Measurements from ENCODE around the gene LTBP2. TPM values are rescaled to one million over a fixed set of nuclear protein-coding genes. Genes with fewer than 3 reads are reported as not detected.

Gene LTBP2
- total RNA-seq, 1 donor from 2014 or later, result 6.6 TPM

- H3K36me3 ChIP-seq (ENCODE audit: control insufficient read depth, insufficient read depth, low read length), result peaks cover under 1% of the 10 kb centered on the region
- DNase-seq (ENCODE audit: low read depth) (no peak), FAIRE-seq (no peak)
- no peaks in the 10 kb centered on the region for H3K27me3 ChIP-seq (ENCODE audit: control insufficient read depth, insufficient read depth, low read length)
- TF ChIP-seq CTCF (IDR thresholded peaks at IDR 0.05; ENCODE audit: insufficient read depth, low read length, severe bottlenecking), result no peak
- no peak overlapping the region for H3K4me3 ChIP-seq (ENCODE audit: low read depth, low read length)
Observed at GRCh38 chr14:74507840-74508239, 104.2 kb downstream of the LTBP2 start.

GRCh38 chr14:74507085-74507484, 105.0 kb downstream of the LTBP2 start:
- H3K4me3 ChIP-seq (ENCODE audit: low read depth, low read length), result no peak overlapping the region
- no peak for TF ChIP-seq CTCF (IDR thresholded peaks at IDR 0.05; ENCODE audit: insufficient read depth, low read length, severe bottlenecking)
- peak; percentile 43 for FAIRE-seq
- peaks cover 1% of the 10 kb centered on the region for H3K36me3 ChIP-seq (ENCODE audit: control insufficient read depth, insufficient read depth, low read length)
- DNase-seq (ENCODE audit: low read depth), result no peak
- H3K27me3 ChIP-seq (ENCODE audit: control insufficient read depth, insufficient read depth, low read length), result no peaks in the 10 kb centered on the region

GRCh38 chr14:74506411-74506851, 105.6 kb downstream of the LTBP2 start:
- FAIRE-seq, result peak; percentile 79
- Histone ChIP-seq H3K36me3 (ENCODE audit: control insufficient read depth, insufficient read depth, low read length) (peaks cover 1% of the 10 kb centered on the region), H3K27me3 (ENCODE audit: control insufficient read depth, insufficient read depth, low read length) (no peaks in the 10 kb centered on the region), H3K4me3 (ENCODE audit: low read depth, low read length) (no peak overlapping the region)
- no peak for TF ChIP-seq CTCF (IDR thresholded peaks at IDR 0.05; ENCODE audit: insufficient read depth, low read length, severe bottlenecking)
- DNase-seq (ENCODE audit: low read depth), result no peak

GRCh38 chr14:74505831-74506230, 106.2 kb downstream of the LTBP2 start:
- H3K4me3 ChIP-seq (ENCODE audit: low read depth, low read length), result no peak overlapping the region
- FAIRE-seq, result no peak
- TF ChIP-seq CTCF (IDR thresholded peaks at IDR 0.05; ENCODE audit: insufficient read depth, low read length, severe bottlenecking), result no peak
- H3K36me3 ChIP-seq (ENCODE audit: control insufficient read depth, insufficient read depth, low read length), result peaks cover 1% of the 10 kb centered on the region
- no peaks in the 10 kb centered on the region for H3K27me3 ChIP-seq (ENCODE audit: control insufficient read depth, insufficient read depth, low read length)
- no peak for DNase-seq (ENCODE audit: low read depth)

GRCh38 chr14:74504874-74505720, 106.9 kb downstream of the LTBP2 start:
- TF ChIP-seq CTCF (IDR thresholded peaks at IDR 0.05; ENCODE audit: insufficient read depth, low read length, severe bottlenecking), result no peak
- no peaks in the 10 kb centered on the region for H3K27me3 ChIP-seq (ENCODE audit: control insufficient read depth, insufficient read depth, low read length)
- no peak for FAIRE-seq
- no peak overlapping the region for H3K4me3 ChIP-seq (ENCODE audit: low read depth, low read length)
- DNase-seq (ENCODE audit: low read depth), result no peak
- H3K36me3 ChIP-seq (ENCODE audit: control insufficient read depth, insufficient read depth, low read length), result peaks cover 1% of the 10 kb centered on the region

Data from bronchial epithelial cell (primary cell).